Stimulated activated CD4-positive, alpha-beta T cell treated with anti-CD3 and anti-CD28 coated beads, TNF-alpha, amount 100 ng/mL, for 1 hour (primary cell): ENCODE results near the gene SLC4A1.
A peak's percentile ranks its signal among the peaks of the same experiment; 100 is the strongest.

Experiments used
- DNase-seq, 3 donors: peaks; one replicate each; pipeline ENCODE4 v3.0.0-alpha.2; 2020; ENCODE audit warnings: low read depth in 3 of 3, low spot score in 1 of 3

Gene SLC4A1

DNA sequence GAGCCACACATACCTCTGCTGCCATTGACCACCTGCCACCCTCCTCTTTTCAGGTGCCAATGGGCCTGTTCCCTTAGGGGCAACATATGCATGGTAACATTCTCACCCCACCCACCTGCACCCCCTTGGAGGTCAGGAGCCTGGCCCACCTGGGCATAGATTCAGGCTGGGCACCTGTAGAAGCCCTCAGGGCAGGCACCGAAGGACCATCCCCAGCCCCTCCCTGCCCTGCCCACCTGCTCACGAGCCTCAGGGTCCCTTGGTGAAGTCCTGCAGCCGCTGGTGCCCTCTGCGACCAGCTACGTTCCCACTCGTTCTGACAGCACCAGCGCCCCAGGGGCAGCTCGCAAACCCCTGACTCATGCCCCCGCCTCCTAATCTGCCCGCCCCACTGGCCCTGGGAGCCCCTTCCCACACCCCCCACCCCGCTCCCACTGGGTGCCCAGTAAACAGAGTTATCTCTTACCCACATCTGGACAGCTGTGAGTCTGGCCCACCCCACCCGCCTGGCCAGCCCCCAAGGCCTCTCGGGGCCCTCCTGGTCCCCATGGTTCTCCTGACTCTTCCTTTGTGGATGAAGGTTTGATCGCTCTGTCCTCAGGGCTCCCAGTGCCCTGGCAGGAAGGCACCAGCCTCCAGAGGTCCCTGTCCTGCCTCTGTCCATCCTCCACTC, at the start of gene SLC4A1:
Gene SLC4A1 (minus strand): TSS at position 318 of the 673 bp plus-strand sequence. CDS start 5,269 bp downstream, outside the sequence.
- DNase-seq, result no peak

DNA sequence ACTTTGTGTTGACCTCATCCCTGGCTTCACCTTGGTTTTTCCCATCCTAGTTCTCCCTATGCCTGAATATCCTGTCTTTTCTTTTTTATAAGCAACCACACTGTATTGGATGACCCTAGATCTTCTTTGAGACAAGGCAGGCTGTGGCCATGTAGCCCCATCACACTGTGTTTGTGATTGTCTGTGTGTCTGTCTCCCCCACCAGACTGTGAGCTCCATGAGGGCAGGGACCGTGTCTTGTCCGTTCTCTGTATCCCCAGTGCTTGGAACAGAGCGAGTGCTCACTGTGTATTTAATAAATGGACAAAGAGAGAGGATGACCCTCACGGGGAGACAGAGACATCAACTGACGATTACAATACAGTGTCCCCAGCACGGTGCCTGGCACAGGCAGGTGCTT, 49.6 kb upstream of the SLC4A1 start:
- DNase-seq, result no peak

DNA sequence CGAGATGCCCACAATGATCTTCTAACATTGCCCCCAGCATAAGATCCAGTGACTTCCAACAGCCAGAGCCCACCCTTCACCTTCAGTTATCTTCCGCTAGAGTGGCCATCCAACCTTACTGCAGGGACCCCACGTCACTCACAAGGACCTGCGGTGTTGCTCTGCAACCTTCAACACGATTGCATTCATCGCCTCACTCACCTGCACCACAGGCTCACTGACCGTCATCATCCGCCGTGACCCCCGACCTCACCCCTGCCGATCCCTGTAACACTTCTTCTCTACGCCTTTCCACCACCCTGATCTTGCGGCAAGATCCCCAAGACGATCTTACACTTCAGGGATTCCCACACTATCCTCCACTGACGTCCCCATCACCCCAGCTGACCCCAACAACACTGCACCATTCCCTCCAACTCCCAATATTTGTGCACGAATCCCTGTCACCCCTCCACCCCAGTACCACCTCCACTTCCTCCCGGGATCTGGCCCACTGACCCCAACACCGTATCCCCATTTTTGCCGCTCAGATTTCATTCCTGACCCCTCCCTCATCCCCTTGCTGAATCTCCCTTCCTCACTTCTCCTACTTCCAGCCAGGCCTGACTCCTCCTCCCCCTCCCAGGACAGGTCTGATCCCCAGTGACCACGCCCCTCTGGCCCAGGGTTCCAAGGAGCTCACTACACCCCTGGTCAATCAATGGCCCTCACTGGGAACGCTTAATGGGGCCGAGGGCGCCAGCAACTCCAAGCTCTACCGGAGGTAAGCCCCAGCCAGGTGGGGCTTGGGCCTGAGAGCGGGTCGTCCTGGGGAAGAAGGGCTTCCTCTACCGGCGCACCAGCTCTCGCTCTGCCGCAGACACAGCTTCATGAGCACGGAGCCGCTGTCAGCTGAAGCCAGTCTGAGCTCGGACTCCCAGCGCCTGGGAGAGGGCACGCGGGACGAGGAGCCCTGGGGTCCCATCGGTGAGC, 48.1 kb upstream of the SLC4A1 start:
- no peak for DNase-seq

DNA sequence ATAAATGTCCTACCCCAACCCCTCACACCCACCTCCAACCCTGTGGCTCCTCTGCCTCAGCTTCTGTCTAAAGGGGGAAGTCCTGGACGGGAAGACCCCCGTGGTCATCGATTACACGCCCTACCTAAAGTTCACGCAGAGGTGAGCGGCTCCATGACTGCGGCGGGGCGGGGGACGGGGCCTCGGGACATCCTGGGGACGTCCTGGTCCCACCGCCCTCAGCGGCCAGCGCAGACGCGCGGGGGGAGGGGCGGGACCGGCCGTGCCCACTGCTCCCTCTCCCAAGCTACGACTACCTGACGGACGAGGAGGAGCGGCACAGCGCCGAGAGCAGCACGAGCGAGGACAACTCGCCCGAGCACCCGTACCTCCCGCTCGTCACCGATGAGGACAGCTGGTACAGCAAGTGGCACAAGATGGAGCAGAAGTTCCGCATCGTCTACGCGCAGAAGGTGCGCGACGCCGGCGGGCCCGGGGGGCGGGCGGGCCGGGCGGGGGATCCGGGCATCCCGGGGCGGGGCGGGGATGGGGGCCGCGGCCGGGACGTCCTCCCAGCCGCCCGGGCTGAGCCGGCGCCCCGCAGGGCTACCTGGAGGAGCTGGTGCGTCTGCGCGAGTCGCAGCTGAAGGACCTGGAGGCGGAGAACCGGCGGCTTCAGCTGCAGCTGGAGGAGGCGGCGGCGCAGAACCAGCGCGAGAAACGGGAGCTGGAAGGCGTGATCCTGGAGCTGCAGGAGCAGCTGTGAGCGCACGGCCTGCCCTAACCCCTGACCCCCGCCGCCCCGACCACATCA, 47.1 kb upstream of the SLC4A1 start:
- DNase-seq, result peak in 1 of 3 donors; percentile 37

DNA sequence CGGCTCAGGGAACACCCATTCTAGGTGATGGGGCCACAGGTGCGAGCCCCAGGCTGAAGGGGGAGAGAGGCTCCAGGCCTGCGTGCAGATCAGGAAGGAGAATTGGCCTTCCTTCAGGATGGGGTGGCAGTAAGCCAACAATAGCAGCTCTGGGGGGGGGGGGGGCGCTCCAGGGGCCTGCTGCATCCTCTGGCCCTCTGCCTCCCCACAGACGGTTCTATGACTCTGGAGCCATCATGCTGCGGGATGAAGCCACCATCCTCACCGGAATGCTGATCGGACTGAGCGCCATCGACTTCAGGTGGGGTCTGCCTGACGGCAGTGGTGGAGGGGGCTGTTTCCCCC, 46.6 kb upstream of the SLC4A1 start:
- DNase-seq, result no peak

DNA sequence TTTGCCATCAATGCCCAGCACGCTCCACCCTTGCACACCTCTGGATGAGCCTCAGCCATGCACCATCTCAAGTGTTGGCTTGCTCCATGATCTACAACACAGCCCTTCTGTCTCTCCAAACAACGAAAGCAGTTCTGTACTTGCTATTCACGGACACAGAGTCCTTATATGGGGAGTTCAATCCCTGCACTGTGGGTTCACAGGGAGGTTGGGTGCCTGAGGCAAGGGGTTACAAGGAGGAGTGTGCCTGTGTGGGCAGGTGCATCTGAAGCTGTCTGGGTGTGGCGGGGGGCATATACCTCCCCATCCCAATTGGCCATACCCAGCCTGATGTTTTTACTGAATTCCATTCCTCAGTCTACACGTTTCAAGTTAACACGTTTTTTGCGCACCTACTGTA, 46.1 kb upstream of the SLC4A1 start:
- no peak for DNase-seq

DNA sequence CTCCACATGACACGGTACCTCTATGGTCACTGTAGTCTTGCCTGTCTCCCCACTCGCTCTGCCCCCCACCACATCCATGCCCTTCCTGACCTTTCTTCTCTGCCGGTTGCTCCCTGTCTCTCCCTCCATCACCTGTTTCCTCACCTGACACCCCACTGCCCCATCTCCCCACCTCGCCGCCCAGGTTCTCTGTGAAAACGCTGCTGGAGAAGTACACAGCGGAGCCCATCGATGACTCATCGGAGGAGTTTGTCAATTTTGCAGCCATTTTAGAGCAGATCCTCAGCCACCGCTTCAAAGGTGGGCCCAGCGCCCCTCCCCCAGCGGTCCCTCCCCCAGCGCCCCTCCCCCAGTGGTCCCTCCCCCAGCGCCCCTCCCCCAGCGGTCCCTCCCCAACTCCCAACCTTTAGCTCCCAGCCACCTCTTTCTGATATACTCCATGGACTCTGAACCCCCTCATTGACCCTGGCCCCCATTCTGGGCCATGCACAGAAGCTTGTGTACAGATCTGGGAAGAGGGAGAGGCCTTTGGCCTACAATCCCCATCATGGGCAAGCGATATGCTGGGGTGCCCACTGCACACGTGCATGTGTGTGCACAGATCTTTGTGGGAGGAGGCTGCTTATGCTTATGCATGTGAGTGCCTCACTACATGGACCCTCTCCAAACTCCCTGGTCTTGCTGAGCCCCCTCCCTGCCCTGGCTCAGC, 44.6 kb upstream of the SLC4A1 start:
- no peak for DNase-seq

DNA sequence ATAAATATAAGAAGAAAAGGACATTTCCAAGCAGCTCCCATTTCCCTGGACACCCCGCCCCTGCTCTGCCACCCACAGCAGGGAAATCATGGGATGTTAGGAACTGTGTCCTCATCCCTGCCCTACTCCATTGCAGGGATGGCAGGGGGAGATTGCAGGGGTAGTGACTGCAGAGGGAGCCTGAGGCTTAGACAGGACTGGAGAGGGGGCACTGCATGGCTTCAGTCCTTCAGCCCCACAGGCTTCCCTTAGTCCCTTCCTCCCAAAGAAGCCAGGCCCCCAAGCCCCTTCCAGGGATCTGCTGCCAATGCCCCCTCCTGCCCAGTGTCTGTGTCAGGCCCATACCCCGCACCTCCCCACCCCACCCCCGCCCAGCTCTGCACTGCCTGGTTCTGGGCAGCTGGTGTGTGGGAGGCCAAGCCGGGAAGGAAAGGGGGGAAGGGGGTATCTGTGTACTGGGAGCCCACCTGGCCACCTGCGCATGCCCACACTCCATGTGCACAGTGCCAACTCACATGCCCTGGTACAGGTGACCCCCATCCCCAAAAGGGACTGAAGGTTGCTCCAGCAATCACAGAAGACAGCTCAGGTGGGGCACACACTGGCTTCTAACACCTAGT, 43.7 kb upstream of the SLC4A1 start:
- DNase-seq, result no peak

DNA sequence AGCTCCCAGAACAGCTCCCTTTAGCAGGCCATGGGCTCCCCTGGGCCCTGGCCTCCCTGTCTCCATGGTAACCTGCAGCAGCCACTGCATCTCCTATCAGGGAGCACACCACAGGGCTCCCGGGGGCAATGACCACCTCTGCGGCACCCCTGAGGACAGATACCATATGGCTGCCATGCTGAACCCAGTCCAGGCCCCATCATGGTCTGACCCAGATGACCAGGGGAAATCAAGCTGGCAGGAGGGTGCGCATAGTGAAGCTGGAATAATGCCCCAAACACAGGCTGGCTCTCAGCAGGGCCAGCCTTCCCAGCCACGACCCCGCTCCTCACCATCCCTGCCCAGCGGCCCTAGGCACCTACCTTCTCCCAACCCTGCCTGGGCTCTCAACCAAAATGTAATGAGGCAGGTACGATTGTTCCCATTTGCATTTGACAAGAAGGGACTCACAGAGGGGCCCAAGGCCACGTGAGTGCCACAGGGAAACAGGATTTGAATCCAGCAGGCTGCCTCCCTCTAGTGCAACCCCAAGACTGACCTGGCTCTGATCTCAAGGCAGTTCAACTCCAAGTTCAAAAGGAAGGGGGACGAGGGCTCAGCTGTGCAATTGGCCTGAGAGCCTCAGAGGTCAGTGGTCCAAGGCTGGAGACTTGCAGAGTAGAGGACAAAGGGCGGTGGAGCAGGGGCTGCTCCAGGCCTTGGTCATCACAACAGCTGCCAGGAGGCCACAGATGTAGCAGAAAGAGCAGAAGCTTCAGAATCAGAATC, 42.9 kb upstream of the SLC4A1 start:
- no peak for DNase-seq

DNA sequence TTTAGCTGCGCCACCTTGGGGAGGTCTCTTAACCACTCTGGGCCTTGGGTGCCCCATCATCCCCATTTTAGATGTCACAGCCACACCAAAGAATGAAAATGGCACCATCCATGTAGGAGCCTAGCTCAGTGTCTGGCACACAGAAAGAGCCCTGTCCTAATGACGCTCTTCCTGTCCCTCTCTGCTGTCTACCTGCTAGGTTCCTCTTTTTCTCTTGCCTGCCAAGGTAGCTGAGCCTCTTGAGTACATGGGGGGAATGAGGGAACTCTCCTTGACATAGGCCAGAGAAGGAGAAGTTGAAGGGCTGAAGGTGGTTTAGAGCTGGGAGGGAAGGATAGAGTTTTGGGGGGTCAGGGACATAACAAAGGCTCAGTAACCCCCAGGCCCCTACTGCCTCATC, 42.3 kb upstream of the SLC4A1 start:
- no peak for DNase-seq

DNA sequence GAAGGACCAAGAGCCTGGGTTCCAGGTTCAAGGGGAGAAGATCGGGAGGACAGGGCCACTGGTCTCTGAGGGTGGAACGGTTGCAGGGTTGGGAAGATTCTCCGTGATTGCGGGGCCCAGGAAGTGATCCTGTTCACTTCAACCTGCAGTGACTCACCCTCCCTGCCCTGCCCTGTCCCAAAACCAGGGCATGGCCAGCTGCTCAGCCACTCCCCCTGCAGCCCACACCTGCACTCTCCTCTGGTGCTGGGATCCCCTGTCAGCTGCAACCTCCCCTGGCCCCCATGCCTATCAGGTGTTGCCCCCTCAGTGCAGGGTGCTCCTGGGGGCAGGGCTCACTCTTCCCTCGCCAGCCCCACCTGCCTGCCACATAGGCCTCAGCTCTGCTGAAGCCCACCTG, 41.5 kb upstream of the SLC4A1 start:
- no peak for DNase-seq

DNA sequence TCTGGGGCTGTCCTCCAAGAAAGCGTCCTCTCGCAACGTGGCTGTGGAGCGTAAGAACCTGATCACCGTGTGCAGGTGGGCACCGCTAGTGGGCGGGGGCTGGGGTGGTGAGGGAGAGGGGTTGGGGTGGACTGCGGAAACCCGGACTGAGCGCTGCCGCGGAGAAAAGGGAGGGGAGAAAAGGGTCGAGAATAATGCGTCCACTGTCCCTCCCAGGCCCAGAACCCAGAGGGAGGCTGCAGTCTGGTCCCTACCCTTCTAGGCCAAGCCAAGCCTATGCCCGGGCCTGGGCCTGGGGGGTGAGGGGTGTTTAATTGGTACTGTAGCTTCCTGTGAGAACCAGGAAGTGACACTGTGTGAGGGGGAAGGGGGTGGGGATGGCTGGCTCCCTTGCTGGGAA, 40.9 kb upstream of the SLC4A1 start:
- no peak for DNase-seq

DNA sequence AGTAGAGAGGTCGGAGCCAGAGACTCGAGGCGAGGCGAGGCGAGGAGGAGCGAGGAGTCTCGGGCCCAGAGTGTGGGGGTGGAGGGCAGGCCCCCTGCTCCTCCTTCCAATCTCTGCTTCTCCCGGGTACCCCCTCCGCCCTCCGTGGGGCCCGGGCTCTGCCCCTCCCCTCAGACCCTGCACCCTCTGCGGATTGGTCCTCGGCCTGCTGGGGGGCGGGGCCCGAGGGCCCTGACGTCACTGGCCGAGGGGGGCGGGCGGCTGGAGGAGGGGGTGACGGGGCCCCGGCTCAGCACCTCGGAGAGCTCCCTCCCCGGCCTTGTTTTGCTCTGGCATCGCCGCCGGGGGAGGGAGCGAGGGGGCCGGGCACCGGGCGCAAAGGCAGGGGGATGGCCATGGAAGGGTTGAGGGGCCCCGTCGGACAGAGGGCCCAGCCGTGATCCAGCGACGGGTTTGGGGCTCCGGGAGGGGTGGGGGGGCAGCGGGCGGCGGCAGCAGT, 40.4 kb upstream of the SLC4A1 start, which contains the start of gene RUNDC3A:
Gene RUNDC3A (plus strand): TSS at position 282 of the 499 bp plus-strand sequence. CDS start 232 bp downstream, outside the sequence.
- DNase-seq, result peak; percentile 59 to 83 (median 66)

DNA sequence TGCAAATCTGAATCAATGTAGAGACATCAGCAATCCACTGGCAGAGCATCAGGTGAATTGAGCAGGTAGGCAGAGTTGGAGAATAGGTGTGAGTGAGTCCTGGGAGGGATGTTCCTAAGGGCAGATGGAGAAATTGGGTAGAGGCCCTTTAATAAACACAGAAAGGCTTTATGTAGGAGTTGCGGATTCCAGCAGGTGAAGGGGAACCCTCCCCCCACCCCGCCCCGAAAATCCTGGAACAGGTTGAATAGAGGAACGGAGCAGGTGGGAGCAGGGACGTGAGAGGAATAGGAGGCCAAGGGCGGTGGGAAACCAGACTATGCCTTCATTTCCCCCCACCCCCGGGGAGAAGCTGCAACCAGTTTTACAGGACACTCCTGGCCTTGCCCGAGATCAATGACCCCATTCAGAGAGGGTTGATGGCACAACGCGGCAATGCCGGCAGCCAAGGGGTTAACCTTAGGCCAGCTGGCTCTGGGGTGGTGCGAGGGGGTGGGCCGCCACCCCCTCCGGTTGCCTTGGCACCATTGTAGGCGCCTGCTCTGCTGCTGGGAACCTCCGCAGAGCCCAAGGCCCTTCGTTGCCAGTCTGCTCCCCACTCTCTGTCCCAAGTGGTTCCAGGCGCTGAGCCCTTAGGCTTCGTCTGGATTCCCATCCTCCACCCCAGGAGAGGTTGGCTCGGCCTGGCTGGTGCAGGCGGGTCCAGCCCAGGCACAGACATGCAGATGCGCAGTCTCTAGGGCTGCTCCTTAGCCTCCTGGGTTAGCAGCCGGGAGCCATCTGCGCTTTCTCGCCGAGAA, 39.7 kb upstream of the SLC4A1 start:
- DNase-seq, result no peak

DNA sequence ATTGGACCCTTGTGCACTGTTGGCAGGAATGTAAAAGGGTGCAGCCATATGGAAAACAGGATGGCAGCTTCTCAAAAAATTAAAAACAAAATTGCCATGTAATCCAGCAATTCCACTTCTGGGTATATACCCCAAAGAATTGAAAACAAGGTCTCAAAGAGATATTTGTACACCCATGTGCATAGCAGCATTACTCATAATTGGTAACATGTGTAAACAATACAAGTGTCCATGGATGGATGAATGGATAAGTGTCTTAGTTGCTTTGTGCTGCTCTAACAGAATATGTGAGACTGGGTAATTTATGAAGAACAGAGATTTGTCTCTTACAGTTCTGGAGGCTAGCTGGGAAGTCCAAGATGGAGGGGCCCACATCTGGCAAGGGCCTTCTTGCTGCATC, 36.7 kb upstream of the SLC4A1 start:
- DNase-seq, result no peak

DNA sequence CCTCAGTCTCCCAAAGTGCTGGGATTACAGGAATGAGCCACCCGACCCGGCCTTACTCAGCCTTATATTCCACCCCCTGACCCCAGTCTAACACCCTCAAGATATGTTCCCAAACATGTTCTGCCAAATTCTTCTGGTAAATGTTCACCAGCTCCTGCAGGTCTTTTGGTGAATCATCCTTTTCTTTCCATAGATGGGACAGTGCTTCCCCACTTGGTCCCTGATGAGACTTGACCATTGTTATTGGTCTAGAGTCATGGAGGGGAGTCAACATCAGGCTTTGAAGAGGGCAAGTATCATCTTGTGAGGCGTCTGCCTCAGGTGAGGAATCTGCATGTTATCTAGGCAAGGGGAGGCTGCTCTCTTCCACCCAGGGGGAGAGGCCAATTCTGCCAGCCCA, 30.0 kb upstream of the SLC4A1 start:
- DNase-seq, result no peak

DNA sequence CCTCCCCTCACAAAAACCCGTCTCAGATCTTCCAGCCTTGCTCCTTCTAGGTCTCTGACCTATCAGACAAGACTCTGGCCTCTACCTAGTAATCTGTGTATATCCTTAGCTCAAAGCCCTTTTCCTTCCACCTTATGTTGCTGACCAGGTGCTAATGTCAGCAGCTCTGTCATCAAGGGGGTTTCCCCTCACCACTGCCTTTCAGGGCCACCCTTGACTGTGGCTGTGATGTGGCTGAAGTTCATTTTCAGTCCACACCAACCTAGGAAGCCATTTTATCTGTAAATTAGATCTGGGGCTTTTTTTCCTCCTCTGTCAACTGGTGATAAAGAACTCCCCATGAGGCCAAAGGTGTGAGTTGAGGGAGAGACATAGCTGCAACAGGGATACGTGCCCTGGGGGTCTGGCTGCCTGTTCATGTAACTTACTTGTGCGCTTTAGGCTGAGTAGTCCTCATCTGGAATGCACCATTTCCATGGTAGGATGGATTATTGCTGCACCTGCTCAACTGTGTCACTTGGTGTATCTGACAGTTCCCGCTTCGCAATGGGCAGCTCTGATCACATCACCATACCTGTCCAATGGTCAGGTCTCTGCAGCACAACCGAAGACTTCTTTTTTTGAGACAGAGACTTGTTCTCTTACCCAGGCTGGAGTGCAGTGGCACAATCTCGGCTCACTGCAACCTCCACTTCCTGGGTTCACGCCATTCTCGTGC, 25.7 kb upstream of the SLC4A1 start:
- no peak for DNase-seq

DNA sequence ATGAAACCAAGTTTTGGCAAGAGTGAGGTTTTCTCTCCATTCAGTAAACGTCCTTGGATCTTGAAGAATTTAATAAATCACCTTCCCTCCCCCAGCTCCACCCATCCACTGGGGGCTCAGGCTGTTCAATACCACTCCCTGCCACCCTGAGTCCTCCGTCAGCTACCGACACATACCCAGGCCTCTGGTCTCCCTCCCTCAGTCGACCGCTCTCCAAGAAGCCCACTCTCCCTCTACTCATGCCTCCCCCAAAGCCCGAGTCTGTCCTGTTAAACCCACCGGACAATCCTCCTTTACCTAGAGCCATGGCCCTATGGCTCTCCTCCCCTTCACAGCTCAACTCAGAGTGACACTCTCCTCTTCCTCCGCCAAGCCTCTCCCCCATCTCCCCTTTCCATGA, 19.7 kb upstream of the SLC4A1 start:
- no peak for DNase-seq
